ENCODE results near the gene CALD1. TPM values are rescaled to one million over a fixed set of nuclear protein-coding genes. Genes with fewer than 3 reads are reported as not detected.
A peak's percentile ranks its signal among the peaks of the same experiment; 100 is the strongest.

Gene CALD1
- total RNA-seq, 1 donor from 2014 or later: 122 TPM

- no peak for DNase-seq
- no peak for TF ChIP-seq CTCF (IDR thresholded peaks at IDR 0.05; ENCODE audit: borderline replicate concordance)
- H3K27ac ChIP-seq (replicated peaks): no peak overlapping the region
- H3K9me3 ChIP-seq (replicated peaks): no peaks in the 10 kb centered on the region
- H3K27me3 ChIP-seq (ENCODE audit: low read depth): no peaks in the 10 kb centered on the region
- intact Hi-C loops (cut with micrococcal nuclease): loop anchor here (5.0 kb wide), 1 partner anchor 262 kb away; no protein-coding TSS in a partner anchor
- H3K4me3 ChIP-seq: no peak overlapping the region
- no peaks in the 10 kb centered on the region for H3K4me1 ChIP-seq
- H3K36me3 ChIP-seq: peaks cover 89% of the 10 kb centered on the region
Measured at GRCh38 chr7:134949171-134949570, 169.7 kb downstream of the CALD1 start.

- Histone ChIP-seq H3K27ac (replicated peaks) (peak overlapping the region; percentile 16), H3K36me3 (peaks cover 94% of the 10 kb centered on the region), H3K4me1 (no peaks in the 10 kb centered on the region), H3K9me3 (replicated peaks) (no peaks in the 10 kb centered on the region), H3K27me3 (ENCODE audit: low read depth) (no peaks in the 10 kb centered on the region), H3K4me3 (no peak overlapping the region)
- intact Hi-C loops (cut with micrococcal nuclease): no loop called here
- DNase-seq: no peak
- TF ChIP-seq CTCF (IDR thresholded peaks at IDR 0.05; ENCODE audit: borderline replicate concordance): peak; percentile 68
Measured at GRCh38 chr7:134954197-134955082, 175.0 kb downstream of the CALD1 start.

- peaks cover 94% of the 10 kb centered on the region for H3K36me3 ChIP-seq
- no peaks in the 10 kb centered on the region for H3K9me3 ChIP-seq (replicated peaks)
- H3K27me3 ChIP-seq (ENCODE audit: low read depth): no peaks in the 10 kb centered on the region
- H3K4me3 ChIP-seq: no peak overlapping the region
- no peak for DNase-seq
- no peaks in the 10 kb centered on the region for H3K4me1 ChIP-seq
- no peak for TF ChIP-seq CTCF (IDR thresholded peaks at IDR 0.05; ENCODE audit: borderline replicate concordance)
- no peak overlapping the region for H3K27ac ChIP-seq (replicated peaks)
- intact Hi-C loops (cut with micrococcal nuclease): no loop called here
Measured at GRCh38 chr7:134957005-134957404, 177.6 kb downstream of the CALD1 start.

- no peaks in the 10 kb centered on the region for H3K27me3 ChIP-seq (ENCODE audit: low read depth)
- no peaks in the 10 kb centered on the region for H3K9me3 ChIP-seq (replicated peaks)
- no peak overlapping the region for H3K4me3 ChIP-seq
- DNase-seq: no peak
- no peak overlapping the region for H3K27ac ChIP-seq (replicated peaks)
- H3K4me1 ChIP-seq: no peaks in the 10 kb centered on the region
- no peak for TF ChIP-seq CTCF (IDR thresholded peaks at IDR 0.05; ENCODE audit: borderline replicate concordance)
- intact Hi-C loops (cut with micrococcal nuclease): no loop called here
- peaks cover 99% of the 10 kb centered on the region for H3K36me3 ChIP-seq
Measured at GRCh38 chr7:134959810-134960209, 180.4 kb downstream of the CALD1 start.

- H3K27ac ChIP-seq (replicated peaks): peak overlapping the region; percentile 0
- TF ChIP-seq CTCF (IDR thresholded peaks at IDR 0.05; ENCODE audit: borderline replicate concordance): no peak
- intact Hi-C loops (cut with micrococcal nuclease): no loop called here
Measured at GRCh38 chr7:134962270-134962780, 182.9 kb downstream of the CALD1 start.

More at GRCh38 chr7:134962270-134962780, 182.9 kb downstream of the CALD1 start:
- Histone ChIP-seq H3K36me3 (peaks cover 97% of the 10 kb centered on the region), H3K4me1 (no peaks in the 10 kb centered on the region), H3K9me3 (replicated peaks) (no peaks in the 10 kb centered on the region), H3K27me3 (ENCODE audit: low read depth) (no peaks in the 10 kb centered on the region), H3K4me3 (no peak overlapping the region)
- no peak for DNase-seq

All from left ventricle myocardium inferior (tissue), 1 donor.